DND-41 (cell line): ENCODE results near the gene ZBTB12.
A peak's percentile ranks its signal among the peaks of the same experiment; 100 is the strongest.

Experiments
- ATAC-seq: fragments of 200-7000 bp; cut with Tn5 transposase; 3 replicates; pipeline ENCODE4 v1.9.1; 2021; ENCODE audit warnings: low read depth; ENCODE audit not compliant: insufficient read depth
- DNase-seq: peaks from one replicate; pipeline ENCODE4 v3.0.0-alpha.2; 2020
- H2AFZ ChIP-seq: 2 replicates; pipeline ENCODE4 v1.6.0; 2012; ENCODE audit warnings: low read depth, low read length
- H3K27ac ChIP-seq: 2 replicates; pipeline ENCODE4 v1.5.1; 2012; ENCODE audit warnings: low read length, inconsistent platforms
- H3K27me3 ChIP-seq: fragments of 200-600 bp; sonication (generic); 2 replicates; pipeline ENCODE4 v1.6.0; 2012; ENCODE audit warnings: low read length, mild to moderate bottlenecking, inconsistent platforms; ENCODE audit not compliant: insufficient read depth, poor library complexity
- H3K36me3 ChIP-seq: 2 replicates; pipeline ENCODE4 v1.5.1; 2012; ENCODE audit warnings: low read length, inconsistent platforms; ENCODE audit not compliant: insufficient read depth
- H3K4me1 ChIP-seq: 2 replicates; pipeline ENCODE4 v1.5.1; 2012; ENCODE audit warnings: mild to moderate bottlenecking, low read length; ENCODE audit not compliant: insufficient read depth
- H3K4me2 ChIP-seq: 2 replicates; pipeline ENCODE4 v1.6.0; 2012; ENCODE audit warnings: mild to moderate bottlenecking, moderate library complexity, low read length, inconsistent platforms; ENCODE audit not compliant: insufficient read depth
- H3K4me3 ChIP-seq, 2 experiments: fragments of 200-600 bp in 1 of 2; shearing (Covaris generic) in 1 of 2; 2 replicates each; pipeline ENCODE4 v1.5.1; 2012 to 2016; ENCODE audit warnings: inconsistent platforms in 2 of 2, low read length in 2 of 2, mild to moderate bottlenecking in 2 of 2, low read depth in 1 of 2, moderate library complexity in 1 of 2
- H3K79me2 ChIP-seq: 2 replicates; pipeline ENCODE4 v1.6.0; 2012; ENCODE audit warnings: low read length, inconsistent platforms; ENCODE audit not compliant: insufficient read depth
- H3K9ac ChIP-seq: 2 replicates; pipeline ENCODE4 v1.6.0; 2012; ENCODE audit warnings: low read depth, mild to moderate bottlenecking, inconsistent platforms, low read length, moderate library complexity
- H3K9me3 ChIP-seq: 2 replicates; pipeline ENCODE4 v1.5.1; 2012; ENCODE audit warnings: low read length, moderate library complexity, mild to moderate bottlenecking, inconsistent platforms; ENCODE audit not compliant: insufficient read depth, severe bottlenecking
- H4K20me1 ChIP-seq: 2 replicates; pipeline ENCODE4 v1.6.0; 2012; ENCODE audit warnings: low read length; ENCODE audit not compliant: insufficient read depth
- CTCF ChIP-seq: IDR thresholded peaks from 2 replicates; pipeline ENCODE4 v1.5.1; 2012; ENCODE audit warnings: borderline replicate concordance, low read length, moderate library complexity, mild to moderate bottlenecking; ENCODE audit not compliant: poor library complexity, severe bottlenecking; ENCODE audit errors: extremely low read depth
- EZH2 ChIP-seq: IDR thresholded peaks from 3 replicates; pipeline ENCODE4 v1.6.1; 2012; ENCODE audit warnings: borderline replicate concordance, low read depth, mild to moderate bottlenecking, moderate library complexity, low read length, inconsistent platforms; ENCODE audit not compliant: severe bottlenecking

ZBTB12 gene

GRCh38 chr6:31877125-31877650, 24.7 kb downstream of the ZBTB12 start:
- Histone ChIP-seq H3K4me1 (no peaks in the 10 kb centered on the region), H3K9me3 (no peaks in the 10 kb centered on the region), H3K4me3 (no peak overlapping the region), H3K9ac (no peak overlapping the region), H4K20me1 (no peaks in the 10 kb centered on the region; the same call in 1 of the 2 replicates), H3K36me3 (peaks cover 25% of the 10 kb centered on the region), H3K27ac (no peak overlapping the region), H3K27me3 (no peaks in the 10 kb centered on the region), H2AFZ (no peak overlapping the region), H3K4me2 (no peak overlapping the region), H3K79me2 (no peaks in the 10 kb centered on the region)
- no peak for DNase-seq
- TF ChIP-seq EZH2 (no peak), CTCF (no peak)
- no peak for ATAC-seq

- Histone ChIP-seq H2AFZ (no peak overlapping the region), H4K20me1 (no peaks in the 10 kb centered on the region; the same call in 1 of the 2 replicates), H3K4me3 (no peak overlapping the region), H3K36me3 (peaks cover 19% of the 10 kb centered on the region), H3K9me3 (no peaks in the 10 kb centered on the region), H3K27ac (no peak overlapping the region), H3K27me3 (no peaks in the 10 kb centered on the region), H3K79me2 (no peaks in the 10 kb centered on the region), H3K4me1 (no peaks in the 10 kb centered on the region), H3K9ac (no peak overlapping the region), H3K4me2 (no peak overlapping the region)
- no peak for TF ChIP-seq EZH2
- no peak for DNase-seq
- no peak for ATAC-seq
Measured at GRCh38 chr6:31876357-31876756, 25.5 kb downstream of the ZBTB12 start.

GRCh38 chr6:31875877-31876276, 26.0 kb downstream of the ZBTB12 start:
- H3K27me3 ChIP-seq: no peaks in the 10 kb centered on the region
- no peaks in the 10 kb centered on the region for H3K9me3 ChIP-seq
- no peak overlapping the region for H2AFZ ChIP-seq
- no peak overlapping the region for H3K9ac ChIP-seq
- H3K36me3 ChIP-seq: peaks cover 14% of the 10 kb centered on the region
- H3K4me2 ChIP-seq: no peak overlapping the region
- TF ChIP-seq CTCF (no peak), EZH2 (no peak)
- H3K4me3 ChIP-seq: no peak overlapping the region
- H3K79me2 ChIP-seq: no peaks in the 10 kb centered on the region
- no peaks in the 10 kb centered on the region; the same call in 1 of the 2 replicates for H4K20me1 ChIP-seq
- DNase-seq (no peak), ATAC-seq (peak; percentile 50; the same call in 2 of the 3 replicates)
- H3K27ac ChIP-seq: no peak overlapping the region
- no peaks in the 10 kb centered on the region for H3K4me1 ChIP-seq

GRCh38 chr6:31874836-31875572, 26.9 kb downstream of the ZBTB12 start:
- DNase-seq (no peak), ATAC-seq (no peak)
- H3K79me2 ChIP-seq: no peaks in the 10 kb centered on the region
- no peaks in the 10 kb centered on the region for H3K27me3 ChIP-seq
- H3K36me3 ChIP-seq: peaks cover 5% of the 10 kb centered on the region
- TF ChIP-seq EZH2 (no peak), CTCF (no peak)
- H3K4me1 ChIP-seq: no peaks in the 10 kb centered on the region
- no peak overlapping the region for H3K27ac ChIP-seq
- H4K20me1 ChIP-seq: no peaks in the 10 kb centered on the region
- no peak overlapping the region for H2AFZ ChIP-seq
- H3K9me3 ChIP-seq: no peaks in the 10 kb centered on the region
- H3K9ac ChIP-seq: no peak overlapping the region
- no peak overlapping the region for H3K4me3 ChIP-seq
- no peak overlapping the region for H3K4me2 ChIP-seq
